IPS-NIHi7 (cell line): ENCODE measurements around the gene GRB10.
A peak's percentile ranks its signal among the peaks of the same experiment; 100 is the strongest.

ENCODE experiments used
- DNase-seq: peaks from one replicate; pipeline ENCODE4 v3.0.0; 2012; ENCODE audit warnings: mixed read lengths; ENCODE audit errors: extremely low spot score

The GRB10 gene

GRCh38 chr7:50803359-50804337 is 21.0 kb upstream of the GRB10 start:
- no peak for DNase-seq

- DNase-seq: no peak
Measured at GRCh38 chr7:50801907-50802306, 19.2 kb upstream of the GRB10 start.

DNA sequence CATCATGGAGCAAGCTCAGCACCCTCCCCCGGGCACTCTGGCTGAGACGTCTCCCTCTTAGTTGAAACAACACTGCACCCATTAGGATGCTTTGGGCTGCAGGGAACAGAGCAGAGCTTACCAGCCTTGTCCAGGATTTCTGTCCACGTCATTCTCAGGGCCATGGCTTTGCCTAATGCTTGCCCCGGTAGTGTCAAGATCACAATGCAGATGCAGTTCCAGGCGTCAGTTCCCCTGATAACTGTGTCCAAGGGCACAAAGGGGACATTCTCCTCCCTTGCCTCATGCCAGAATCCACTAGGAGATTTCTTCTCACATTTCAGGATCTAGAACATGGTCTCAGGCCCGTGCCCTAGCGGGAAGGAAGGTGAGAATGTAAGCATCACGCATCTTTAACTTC is 17.2 kb upstream of the GRB10 start:
- DNase-seq: no peak

GRCh38 chr7:50798126-50798525 is 15.4 kb upstream of the GRB10 start:
- no peak for DNase-seq

GRCh38 chr7:50795831-50796230 is 13.1 kb upstream of the GRB10 start:
- DNase-seq: no peak

- DNase-seq: no peak
Measured at GRCh38 chr7:50795253-50795652, 12.6 kb upstream of the GRB10 start.

- DNase-seq: no peak
Measured at GRCh38 chr7:50793947-50794570, 11.4 kb upstream of the GRB10 start.

DNA sequence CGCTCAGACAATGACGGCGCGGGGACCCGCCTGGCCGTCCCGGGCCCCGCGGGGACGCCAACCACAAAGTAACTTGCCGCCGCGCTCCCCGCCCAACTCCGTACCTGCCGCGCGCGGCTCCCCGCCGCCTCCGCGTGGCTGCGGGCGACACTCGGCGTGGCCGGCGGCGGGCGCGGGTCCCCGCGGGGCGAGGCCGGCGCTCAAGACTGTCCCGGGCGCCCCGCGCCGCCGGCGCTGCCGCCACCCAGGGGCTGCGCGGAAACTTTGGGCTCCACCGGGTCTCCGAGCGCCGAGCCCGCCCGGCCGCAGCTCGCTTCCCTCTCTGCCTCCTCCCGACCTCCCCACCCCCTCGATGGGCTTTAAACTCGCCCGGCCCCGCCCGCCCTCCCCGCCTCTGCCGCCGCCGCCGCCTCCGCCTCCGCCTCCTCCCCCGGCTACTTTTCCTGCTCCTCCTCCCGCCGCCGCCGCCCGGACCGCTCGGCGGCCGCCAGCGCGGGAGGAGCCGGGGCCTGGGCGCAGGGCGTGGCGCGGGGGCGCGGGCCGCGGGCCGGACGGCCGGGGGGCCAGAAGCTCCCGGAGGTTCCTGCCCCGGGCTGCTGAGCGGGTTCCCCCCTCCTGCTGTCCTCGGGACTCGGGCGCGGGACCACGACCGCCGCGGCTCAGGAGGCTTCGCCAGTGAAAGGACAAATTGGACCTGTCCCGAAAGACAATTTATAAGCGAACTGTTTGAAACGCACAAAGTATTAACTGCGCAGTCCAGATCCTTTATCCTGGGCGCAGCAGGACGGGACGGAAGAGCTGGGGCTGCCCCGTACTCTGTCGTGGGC is 10.6 kb upstream of the GRB10 start:
- peak; percentile 82 for DNase-seq

DNA sequence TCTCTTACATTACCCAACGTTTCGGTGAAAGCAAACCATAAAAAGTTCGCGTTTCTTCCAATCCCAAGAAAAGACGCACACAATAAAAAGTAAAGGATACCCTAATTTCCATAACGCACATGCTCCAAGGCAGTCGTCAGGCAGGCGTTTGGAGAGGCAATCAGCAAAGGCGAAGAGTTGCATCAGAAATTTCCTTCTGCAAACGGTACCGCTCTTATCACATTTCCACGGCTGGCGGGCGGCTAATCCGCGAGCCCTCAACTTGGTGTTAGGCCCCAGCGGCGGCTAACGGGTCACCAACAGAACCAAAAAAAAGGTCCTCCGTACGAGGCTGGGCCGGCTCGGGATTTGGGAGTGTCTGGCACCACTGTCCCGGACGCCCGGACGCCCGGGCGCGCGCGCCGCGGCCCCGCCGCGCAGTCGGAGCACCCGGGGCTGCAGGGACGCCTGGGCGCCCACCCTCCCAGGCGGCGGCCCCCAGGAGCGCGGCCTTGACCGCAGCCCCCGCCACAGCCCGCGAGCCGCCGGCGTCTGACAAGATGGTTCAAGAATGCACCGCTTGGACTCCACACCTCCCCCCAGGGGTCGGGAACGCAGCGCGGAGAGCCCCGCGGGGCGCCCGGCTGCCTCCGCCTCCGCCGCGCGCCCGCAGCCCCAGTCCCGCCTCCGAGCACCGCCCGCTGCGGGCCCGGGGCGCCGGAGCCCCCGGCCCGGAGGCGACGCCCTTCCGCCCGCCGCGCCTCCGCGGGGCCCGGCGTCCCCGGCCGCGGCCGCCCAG is 9.8 kb upstream of the GRB10 start:
- DNase-seq: peak; percentile 31

DNA sequence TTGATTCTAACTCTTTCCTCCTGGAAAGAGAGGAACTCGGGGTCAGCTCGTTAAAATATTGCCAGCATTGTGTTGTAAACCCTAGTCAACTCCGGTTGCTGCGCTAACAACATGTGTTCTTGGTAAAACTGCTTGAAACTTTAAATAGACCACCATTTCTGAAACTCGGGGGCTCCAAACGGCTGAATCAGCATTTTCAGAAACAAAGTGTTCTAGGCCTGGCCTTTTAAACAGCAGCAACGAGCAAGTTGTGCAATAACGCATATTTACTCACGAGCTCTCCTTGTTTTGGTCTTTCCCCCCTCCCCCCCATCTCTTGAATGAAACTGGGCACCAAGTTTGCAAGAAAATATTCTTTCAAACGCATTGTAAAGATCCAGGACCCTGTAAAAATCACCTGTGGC is 9.2 kb upstream of the GRB10 start:
- DNase-seq: no peak

GRCh38 chr7:50791363-50791937 is 8.8 kb upstream of the GRB10 start:
- no peak for DNase-seq

DNA sequence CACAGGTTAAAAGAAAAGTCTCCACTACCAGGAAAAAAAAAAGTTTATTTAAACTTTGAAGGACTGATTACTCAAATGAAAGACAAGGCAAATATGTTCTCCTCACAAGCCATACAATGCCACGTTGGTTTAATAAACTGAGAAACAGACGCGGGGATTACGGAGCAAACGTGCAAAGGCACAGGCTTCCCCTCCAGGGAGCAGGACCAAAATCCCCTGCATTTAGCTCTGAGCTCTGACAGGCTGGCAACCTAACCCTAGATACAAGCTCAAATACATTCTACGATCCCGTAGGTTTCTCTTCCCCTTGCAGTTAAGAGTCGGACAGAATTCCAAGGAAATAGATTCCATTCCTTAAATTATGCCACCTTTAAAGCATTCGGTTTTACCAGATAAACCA is 7.7 kb upstream of the GRB10 start:
- no peak for DNase-seq

DNA sequence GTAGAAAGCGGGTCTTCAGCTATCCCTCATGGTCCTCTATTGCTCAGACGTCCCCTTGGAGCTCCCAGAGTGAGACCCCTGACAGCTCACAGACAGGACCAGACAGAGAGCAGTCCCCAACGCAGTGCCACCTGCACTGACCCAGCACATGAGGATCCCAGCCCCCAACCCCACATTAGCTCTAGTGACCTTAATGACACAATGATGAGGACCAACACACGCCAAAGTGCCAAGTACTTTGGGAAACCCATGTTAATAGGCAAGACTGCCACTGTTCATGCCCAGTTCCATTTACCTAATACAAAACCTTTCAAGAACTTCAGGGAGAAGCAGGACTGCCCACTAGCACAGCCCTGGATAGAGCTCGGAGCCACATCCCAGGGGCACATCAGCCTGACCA is 5.7 kb upstream of the GRB10 start:
- DNase-seq: no peak

DNA sequence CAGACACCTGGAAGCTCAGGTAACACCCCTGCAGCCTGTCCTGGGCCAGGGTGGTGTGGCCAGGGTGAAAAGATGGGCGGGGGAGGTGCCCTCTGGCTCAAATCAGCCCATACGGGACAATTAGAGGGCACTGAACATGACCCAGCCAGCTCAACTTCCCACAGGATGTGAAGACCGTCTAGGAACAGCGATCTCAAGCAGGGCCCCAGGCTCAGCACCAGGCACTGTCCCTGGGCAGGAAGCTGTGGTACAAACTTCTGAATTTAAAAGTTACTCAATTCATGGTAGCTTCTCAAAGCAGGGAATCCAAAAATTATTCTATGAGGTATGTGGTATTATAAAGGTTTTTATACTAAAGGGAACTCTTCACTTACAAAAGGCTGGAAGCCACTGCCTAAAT is 5.1 kb upstream of the GRB10 start:
- no peak for DNase-seq

GRCh38 chr7:50785346-50785745 is 2.6 kb upstream of the GRB10 start:
- no peak for DNase-seq

DNA sequence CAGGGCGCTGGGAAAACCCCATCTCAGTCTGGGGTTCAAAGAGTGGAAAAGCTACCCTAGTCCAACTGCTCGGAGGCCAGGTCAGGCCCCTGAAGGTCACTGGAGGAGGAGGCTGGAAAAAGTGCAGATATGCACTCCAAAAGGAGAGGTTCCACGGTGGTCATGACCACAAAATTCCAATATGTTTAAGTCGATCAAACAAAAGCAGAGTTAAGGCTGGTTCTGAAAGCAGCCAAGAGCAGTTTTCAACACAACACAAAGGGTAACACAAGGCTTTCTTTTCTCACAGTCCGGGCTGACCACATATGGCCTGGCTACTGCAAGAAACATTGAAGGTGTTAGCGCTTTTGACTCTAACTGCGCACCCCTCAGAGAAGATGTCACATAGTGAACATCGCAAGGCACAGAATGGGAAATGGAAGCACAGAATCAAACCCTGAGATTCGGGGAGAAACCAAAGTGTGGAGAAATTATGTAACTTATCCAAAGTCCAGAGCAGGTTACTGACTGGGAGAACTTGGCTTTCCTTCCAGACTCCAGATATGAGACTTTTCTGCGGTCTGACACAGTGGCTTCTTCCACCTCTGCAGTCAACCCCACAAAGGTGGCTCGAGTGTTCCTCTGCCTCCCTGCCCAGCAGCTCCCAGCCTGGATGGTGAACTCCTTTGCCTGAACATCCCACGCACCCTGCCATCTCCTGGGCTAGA is 1.3 kb upstream of the GRB10 start:
- DNase-seq: no peak

- no peak for DNase-seq
Measured at GRCh38 chr7:50783303-50783702, 607 bp upstream of the GRB10 start.

DNA sequence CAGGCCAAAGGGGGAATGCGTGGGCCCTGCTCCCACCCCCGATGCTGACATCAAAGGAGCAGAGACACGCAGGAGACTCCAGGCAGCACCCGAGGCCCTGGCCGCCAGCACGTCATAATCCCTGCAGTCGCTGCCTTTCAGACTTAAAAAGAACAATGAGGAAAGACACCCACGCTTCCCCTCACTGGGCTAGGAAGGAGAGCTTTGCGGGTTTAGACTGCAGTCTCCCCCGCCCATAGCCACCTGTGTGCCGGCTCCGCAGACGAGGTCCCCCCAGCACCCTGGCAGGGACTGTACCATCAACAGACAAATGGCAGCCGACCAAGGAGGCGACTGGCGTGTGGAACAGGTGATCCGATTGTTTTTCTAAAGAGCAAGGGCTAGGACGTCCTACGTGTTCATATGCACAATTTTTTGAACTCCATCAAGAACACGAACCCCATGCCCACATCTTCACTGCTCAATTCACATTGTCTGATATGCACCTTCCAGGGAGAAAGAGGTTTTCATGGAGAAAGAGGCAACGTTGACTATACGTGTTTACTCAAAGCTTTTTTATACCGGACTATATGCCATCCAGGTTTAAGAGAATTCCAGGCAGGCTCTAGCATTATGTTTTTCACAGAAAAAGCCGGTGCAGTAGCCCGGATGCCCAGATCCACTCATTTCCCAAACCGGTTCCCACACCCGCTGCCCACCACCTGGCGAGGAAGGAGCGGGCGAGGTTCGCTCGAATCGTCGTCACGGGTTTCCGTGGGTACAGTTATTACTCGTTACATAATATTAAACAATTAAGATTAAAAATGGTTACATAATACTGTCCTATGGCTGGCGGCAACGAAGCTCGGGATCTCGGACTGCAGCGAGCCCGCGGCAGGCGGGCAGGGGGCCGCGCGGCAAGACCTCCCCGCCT is 1.1 kb downstream of the GRB10 start:
- no peak for DNase-seq

GRCh38 chr7:50780436-50780835 is 2.3 kb downstream of the GRB10 start:
- no peak for DNase-seq
